Measurements from ENCODE around the gene PAF1.
A peak's percentile ranks its signal among the peaks of the same experiment; 100 is the strongest.

The PAF1 gene

DNA sequence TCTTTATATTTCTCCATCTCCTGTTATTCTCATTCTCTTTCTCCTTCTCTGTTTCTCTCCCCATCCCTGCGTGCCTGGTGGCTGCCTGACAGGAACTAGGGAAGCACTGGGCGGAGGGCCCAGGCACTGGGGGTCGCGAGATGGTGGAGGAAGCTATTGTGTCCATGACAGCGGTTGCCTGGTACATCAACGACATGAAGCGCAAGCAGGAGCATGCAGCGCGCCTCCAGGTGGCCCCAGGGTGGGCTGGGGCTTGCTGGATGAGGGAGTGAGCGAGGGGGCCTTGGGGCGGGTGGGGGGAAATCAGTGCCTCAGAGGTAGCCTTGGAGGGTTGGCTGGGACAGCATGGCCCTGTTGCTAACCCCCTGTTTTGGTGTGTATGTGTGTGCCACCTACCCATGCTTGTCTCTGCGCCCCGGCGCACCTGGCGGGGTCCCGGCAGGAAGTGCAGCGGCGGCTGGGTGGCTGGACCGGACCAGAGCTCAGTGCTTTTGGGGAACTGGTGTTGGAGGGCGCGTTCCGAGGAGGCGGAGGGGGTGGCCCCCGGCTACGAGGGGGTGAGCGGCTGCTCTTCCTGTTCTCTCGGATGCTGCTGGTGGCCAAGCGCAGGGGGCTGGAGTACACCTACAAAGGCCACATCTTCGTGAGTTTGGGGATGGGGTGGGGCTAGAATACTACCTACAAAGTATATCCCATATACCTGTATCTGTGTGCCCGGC is 26.7 kb upstream of the PAF1 start:
- DNase-seq (ENCODE audit: low read depth): no peak

DNA sequence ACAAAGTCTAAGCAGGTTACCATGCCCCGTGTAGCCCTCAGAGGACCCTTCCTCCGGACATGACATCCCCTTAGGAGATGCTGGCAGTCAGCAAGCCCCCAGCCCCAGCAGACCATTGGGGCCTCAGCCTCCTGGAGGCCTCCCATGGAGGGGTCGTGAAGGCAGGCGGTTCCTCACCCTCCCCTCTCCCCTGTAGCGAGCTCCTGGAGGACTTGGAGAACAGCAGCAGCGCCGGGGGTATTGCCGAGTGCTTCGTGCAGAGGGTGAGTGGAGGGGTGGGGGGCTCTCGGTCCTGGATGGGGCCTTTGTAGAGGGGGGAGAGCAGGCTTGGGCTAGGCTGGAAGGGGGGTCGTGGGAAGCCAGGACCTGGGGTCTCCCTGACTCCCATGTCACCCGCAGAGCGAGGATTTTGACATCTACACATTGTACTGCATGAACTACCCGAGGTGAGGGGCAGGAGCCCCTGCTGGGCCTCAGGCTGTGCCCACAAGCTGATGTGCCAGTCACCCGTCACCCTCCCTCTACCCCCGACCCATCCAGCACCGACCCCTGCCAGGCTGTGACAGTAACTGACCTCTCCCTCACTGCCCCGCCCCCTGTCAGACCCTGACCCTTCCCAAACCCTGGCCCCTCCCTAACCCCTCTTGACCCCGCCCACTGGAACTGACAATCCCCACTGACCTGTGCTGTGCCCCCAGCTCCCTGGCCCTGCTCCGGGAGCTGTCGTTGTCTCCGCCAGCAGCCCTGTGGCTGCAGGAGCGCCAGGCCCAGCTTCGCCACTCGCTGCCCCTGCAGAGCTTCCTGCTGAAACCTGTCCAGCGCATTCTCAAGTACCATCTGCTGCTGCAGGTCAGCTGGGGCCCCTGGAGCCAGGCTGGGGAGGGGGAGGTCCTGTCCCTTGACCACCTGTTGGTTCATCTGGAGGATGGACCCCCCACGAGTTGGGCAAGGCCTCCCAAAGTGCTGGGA is 25.5 kb upstream of the PAF1 start:
- no peak for DNase-seq (ENCODE audit: low read depth)

DNA sequence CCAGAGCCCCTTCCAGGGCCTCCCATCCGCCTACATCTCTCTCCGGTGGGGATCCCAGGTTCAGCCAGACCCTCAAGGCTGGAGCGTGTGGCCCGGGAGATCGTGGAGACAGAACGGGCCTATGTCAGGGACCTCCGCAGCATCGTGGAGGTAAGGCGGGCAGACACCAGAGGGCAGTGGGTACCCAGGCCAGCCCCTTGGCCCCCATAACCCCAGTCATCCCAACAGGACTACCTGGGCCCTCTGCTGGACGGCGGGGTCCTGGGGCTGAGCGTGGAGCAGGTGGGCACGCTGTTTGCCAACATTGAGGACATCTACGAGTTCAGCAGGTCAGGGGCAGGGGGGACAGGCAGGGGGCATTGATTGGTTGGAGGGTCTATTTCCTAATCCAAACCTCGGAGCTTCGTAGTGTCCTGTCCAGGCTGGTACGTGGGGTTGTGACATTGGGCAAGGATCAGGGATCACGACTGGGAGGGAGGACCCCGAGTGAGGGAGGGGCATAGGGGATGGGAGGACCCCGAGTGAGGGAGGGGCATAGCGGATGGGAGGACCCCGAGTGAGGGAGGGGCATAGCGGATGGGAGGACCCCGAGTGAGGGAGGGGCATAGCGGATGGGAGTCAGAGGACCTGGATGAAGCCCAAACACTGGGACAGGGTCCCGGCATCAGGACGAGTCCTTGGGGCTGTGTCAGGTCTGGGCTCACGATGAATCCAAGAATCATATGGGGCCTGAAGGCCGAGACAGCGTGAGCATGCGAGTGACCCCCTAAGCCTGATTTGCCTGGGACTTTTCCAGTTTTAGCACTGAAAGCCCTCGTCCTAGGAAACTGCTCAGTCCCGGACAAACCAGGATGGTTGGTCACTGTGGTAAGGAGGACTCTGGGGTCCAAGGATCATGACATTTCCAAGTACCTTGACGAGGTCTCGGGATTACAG is 24.5 kb upstream of the PAF1 start:
- DNase-seq (ENCODE audit: low read depth): no peak

DNA sequence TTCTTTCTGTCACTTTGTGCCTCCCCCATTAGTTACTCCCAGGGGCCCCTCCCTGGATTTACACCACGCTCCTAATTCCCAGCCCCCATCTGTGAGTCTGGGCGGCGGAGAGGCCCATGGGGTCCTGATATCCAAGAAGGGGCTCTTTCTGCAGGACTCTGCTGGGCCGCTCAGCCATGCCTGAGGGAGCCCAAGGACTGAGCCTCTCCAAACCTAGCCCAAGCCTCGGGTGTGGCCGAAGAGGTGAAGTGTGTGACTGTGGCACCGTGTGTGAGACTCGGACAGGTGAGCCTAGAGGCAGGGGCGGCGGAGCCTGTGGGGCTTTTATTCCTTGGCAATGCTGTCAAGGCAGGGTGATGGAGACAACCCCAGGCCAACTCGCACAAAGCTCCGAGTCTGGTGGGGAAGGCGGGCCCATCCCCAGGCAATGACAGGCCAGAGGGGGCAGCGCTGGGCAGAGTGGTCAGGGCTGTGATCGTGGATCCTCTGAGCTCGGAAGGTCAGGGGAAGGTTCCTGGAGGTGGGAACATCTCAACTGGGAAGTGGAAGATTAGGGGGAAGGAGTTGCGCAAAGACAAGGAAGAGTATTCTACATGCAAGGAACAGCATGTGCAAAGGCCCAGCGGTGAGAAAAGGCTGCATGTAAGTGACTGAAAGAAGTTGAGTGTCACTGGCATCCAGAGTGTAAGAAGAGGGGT is 23.2 kb upstream of the PAF1 start:
- DNase-seq (ENCODE audit: low read depth): no peak

DNA sequence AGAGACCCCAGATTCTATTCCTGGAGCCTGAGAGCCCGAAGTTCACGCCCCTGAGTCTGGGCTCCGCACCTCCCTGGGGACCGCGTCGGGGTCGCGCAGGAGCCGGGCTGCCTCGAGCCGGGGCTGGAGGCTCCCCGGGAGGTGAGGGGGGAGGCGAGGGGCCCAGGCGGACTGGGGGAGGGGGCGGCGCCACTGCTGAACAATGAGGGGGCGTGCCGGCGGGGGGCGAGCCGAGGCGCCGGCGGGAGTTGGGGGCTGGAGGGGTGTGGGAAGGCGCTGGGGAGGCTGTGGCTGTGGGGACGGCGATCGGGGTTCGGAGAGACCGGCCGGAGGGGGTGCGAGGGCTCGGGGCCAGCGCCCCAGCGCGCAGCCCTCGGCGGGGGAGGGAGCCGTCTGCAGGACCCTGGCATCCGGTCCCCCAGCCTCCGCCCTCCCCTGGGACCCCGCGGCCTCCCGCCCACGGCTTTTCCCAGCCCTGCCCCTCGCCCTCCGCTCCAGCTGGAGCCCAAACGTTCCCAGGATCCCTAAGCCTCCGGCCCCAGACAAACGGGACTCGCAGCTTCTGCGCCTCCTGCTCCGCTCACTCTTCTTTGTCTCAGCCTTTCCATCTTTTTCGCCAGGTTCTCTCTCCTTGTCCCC is 22.5 kb upstream of the PAF1 start:
- DNase-seq (ENCODE audit: low read depth): no peak

DNA sequence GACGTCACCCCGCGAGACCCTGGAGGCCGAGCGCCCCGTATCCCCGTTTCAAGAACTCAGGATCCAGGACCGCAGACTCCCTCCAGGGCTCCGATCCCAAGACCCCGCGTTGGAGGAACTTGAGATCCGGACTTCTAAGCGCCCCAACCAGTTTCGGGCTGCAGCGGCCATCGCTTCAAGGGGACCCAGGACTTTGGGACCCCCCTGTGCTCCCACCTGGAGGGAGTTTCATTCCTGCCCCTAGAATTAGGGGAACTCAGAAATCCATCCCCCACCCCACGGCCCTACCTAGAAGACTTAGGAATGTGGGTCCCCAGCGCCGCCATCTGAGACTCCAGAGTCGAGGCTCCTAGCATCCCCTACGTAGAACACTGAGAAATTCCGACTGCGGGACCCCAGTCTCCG is 22.0 kb upstream of the PAF1 start:
- no peak for DNase-seq (ENCODE audit: low read depth)

DNA sequence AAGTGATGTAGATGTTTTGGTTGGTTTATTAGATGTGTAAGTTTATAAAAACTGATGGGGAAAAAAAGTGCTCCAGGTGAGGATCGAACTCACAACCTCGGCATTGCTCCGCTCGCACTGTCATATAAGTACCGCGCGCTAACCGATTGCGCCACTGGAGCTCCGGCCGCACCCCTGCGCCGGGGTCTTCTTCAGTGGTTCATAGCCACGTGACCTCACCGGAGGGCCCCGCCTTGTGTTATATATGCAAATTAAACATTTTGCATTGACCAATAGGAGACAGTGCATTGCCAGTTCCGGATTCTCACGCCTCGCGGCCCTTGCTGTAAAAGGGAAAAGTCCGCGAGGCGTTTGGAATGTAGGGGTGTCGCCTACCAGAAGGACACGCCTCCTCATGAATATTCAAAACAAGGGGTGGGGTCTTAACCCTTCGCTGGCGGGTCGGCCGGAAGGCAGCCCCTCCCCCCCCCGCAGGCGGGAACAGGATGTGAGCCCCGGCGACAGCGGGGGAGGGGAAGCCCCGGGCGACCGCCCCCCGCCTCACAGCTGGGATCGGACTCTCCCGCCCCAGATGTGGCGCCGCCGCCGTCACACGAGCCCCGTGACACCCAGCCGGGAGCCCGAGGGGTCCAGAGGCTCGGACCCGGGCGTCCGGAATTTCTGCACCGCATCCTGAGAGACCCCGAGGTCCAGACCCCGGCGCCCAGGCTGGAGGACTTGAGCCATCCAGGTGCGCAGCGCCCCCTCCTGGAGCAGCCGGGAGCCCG is 21.4 kb upstream of the PAF1 start, which contains the start of gene PLEKHG2:
Gene PLEKHG2, plus strand, starts transcription at position 570 of the 767 bp plus-strand sequence. CDS start 1,418 bp downstream, outside the sequence.
- DNase-seq (ENCODE audit: low read depth): peak; percentile 100

DNA sequence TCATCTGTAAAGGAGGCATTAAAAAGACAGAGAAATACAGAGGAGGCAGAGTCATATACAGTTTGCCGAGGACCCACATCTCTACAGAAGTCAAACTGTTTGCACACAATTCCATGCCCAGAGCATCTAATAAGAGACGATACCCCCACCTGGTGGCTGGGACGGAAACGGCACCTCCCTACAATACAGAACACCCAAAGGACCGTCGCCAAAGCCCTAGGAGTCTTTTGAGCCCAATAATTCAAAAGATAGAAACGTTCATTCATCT is 20.9 kb upstream of the PAF1 start:
- DNase-seq (ENCODE audit: low read depth): peak; percentile 92

DNA sequence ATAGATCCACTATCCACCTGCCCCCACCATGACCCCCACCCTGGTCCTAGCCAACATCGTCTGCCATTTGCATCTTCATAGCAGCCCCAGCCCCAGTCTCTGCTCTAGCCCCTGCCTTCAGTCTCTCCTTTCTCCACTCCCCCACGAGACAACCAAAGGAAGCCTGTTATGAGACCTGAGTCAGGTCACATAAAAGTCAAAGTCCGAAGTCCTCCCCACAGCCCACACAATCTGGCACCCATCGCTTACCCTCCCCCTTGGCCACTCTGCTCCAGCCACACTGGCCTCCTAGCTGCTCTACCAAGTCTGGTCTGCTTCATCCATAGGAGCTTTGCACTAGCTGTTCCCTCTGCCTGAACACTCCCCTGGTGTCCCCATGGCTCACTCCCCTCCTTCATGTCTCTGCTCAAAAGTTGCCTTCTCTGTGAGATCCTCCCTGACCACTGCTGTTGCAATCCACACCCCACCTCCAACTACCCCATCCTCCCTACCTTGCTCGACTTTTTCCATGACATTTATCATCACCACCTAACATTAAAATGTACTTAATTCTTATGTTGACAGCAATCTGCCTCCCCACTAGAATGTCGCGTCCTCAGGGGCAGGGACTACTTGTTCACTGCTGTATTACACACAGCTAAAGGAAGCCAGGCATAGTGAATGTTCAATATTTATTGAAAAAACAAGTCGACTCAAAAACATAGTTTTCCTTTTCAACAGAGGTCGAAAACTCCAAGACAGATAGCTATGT is 20.4 kb upstream of the PAF1 start:
- DNase-seq (ENCODE audit: low read depth): no peak

DNA sequence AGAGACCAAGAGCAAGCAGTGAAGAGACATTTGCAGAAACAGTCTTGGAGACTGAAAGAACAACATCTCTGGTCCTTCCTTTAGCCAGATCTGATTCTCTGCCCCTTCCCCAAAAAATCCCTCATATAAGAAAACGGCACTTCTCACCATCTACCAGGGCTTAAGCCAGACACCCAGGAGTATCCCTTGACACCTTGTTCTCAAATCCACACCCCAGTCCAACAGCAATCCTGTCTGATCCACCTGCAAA is 19.9 kb upstream of the PAF1 start:
- DNase-seq (ENCODE audit: low read depth): no peak

DNA sequence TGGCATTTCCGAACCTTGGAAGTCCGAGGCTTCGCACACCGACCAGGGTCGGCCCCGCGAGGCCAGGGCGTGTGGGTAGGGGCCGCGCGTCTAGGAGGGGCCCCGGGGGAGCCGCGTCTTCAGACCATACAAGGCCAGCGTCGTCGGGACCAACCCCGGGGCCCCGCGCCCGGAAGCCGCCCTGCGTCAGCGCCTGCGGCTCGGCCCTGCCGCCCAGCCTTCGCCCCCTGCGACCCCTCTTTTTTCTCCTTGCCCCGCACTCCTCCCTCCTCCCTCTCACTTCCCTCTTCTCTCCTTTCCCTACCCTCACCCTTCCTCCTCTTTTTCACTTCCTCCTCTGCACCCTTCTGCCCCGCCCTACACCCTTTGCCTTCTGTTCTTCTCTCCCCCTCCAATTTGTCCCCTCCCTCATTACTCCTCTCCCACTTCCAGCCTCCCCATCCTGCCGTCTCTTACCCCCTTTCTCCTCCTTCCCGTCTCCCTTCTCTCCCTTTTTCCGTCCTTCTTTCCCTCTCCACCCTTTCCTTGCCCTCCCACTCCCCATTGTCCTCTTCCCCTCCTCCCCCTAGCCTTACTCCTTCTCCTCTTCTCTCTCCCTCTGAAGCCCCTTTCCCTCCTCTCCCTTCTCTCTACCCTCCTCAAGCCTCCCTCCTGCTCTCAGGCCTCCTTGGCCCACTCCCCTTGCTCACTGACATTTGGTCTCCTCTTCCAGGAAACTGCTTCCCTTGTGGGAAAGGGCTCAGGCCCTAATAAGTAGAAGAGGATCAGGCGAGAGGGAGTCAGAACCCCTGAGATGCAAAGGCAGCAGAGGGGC is 19.3 kb upstream of the PAF1 start:
- DNase-seq (ENCODE audit: low read depth): no peak

DNA sequence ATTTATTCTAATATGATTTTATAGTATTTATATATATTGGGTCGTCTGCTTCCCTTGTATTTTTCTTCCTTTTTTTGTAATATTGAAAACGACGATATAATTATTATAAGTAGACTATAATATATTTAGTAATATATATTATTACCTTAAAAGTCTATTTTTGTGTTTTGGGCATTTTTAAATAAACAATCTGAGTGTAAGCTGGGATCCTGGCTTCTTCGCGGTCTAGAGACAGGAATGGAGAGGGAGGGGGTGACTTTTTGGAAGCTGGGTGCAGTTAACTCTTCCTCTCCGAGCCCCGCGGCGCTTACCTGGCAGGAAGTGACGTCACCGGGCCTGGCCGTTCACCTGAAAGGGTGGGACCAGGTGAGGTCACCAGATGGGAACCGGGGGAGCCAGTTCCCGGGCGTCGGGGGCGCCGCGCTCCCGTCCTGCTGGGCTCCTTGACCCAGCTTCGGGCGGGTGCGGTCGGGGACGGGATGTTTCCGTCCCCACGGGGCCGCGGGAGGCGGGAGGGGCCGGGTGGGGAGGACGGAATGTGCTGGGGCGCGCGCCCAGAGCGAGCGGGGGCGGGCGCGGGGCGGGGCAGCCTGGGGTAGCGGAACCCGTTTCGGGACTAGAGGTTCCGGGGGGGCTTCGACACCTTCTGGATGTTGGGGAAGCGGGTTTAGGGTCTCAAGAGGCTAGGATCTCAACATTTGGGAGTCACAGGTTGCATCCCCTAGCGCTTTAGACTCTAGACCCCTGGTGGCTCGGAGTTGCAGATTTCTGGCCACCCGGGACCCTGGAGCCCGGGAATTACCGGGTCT is 18.5 kb upstream of the PAF1 start:
- no peak for DNase-seq (ENCODE audit: low read depth)

DNA sequence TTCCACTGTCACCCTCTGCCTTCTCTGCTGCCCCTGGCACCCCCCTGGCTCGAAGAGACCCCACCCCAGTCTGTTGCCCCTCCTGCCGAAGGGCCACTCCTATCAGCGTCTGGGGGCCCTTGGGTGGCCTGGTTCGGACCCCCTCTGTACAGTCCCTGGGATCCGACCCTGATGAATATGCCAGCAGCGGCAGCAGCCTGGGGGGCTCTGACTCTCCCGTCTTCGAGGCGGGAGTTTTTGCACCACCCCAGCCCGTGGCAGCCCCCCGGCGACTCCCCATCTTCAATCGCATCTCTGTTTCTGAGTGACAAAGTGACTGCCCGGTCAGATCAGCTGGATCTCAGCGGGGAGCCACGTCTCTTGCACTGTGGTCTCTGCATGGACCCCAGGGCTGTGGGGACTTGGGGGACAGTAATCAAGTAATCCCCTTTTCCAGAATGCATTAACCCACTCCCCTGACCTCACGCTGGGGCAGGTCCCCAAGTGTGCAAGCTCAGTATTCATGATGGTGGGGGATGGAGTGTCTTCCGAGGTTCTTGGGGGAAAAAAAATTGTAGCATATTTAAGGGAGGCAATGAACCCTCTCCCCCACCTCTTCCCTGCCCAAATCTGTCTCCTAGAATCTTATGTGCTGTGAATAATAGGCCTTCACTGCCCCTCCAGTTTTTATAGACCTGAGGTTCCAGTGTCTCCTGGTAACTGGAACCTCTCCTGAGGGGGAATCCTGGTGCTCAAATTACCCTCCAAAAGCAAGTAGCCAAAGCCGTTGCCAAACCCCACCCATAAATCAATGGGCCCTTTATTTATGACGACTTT is 17.7 kb upstream of the PAF1 start:
- DNase-seq (ENCODE audit: low read depth): no peak

DNA sequence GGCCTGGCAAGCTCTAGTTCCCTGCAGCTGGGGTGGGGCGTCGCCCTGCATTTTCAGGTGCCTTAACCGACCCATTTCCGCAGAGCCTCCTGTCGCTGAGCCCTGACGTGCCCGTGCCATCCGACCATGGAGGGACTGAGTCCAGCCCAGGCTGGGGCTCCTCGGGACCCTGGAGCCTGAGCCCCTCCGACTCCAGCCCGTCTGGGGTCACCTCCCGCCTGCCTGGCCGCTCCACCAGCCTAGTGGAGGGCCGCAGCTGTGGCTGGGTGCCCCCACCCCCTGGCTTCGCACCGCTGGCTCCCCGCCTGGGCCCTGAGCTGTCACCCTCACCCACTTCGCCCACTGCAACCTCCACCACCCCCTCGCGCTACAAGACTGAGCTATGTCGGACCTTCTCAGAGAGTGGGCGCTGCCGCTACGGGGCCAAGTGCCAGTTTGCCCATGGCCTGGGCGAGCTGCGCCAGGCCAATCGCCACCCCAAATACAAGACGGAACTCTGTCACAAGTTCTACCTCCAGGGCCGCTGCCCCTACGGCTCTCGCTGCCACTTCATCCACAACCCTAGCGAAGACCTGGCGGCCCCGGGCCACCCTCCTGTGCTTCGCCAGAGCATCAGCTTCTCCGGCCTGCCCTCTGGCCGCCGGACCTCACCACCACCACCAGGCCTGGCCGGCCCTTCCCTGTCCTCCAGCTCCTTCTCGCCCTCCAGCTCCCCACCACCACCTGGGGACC is 16.9 kb upstream of the PAF1 start:
- no peak for DNase-seq (ENCODE audit: low read depth)

DNA sequence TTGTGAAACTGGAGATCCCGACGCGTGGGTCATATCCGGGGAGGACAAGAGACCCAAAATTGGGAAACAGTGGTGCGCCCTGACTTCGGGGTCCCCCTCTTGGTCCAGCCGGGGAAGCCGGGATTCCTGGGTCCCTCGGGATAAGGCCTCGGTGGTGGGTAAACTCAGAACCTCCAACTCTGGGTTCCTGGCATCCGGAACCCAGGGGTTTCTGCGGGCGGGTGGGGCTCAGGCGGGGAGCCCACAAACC is 16.4 kb upstream of the PAF1 start:
- no peak for DNase-seq (ENCODE audit: low read depth)

DNA sequence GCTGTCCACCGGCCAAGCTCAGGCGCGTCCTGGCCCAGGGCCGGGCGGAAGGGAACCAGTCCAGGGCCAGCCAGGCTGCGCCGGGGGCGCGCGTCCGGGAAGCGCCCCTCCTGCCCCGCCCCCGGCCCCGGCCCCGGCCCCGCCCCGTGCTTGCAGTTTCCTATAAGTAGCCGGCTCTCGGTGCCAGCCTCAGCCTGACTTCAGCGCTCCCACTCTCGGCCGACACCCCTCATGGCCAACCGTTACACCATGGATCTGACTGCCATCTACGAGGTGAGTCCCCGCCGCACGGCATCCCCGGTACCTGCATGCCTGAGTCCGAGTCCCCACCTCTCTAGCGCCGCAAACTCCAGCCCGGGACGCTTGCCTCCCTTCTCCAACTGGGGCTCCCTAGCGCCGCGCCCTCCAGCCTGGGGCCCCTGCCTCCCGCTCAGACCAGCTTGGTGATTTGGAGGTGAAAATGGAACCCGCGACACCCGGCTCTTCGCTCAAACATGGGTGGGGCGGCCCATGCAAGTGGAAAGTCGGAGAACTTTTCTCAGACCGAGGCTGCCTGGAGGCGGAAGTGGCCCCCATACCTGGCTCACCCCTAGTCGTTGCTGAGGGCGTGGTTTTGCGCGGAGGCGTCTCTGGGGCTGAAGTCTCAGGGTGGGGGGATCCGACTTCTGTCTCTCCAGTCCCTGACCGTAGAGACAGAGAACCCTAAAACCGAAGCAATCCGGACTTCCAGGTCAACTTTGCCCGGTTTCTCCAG is 15.9 kb upstream of the PAF1 start, which contains the start of gene ZFP36:
Gene ZFP36, plus strand, starts transcription at position 192 of the 754 bp plus-strand sequence. Its CDS starts 58 bp downstream, at position 250.
- DNase-seq (ENCODE audit: low read depth): peak; percentile 84
